ENCODE results near the gene STARD8.
A peak's percentile ranks its signal among the peaks of the same experiment; 100 is the strongest.

STARD8 gene

DNA sequence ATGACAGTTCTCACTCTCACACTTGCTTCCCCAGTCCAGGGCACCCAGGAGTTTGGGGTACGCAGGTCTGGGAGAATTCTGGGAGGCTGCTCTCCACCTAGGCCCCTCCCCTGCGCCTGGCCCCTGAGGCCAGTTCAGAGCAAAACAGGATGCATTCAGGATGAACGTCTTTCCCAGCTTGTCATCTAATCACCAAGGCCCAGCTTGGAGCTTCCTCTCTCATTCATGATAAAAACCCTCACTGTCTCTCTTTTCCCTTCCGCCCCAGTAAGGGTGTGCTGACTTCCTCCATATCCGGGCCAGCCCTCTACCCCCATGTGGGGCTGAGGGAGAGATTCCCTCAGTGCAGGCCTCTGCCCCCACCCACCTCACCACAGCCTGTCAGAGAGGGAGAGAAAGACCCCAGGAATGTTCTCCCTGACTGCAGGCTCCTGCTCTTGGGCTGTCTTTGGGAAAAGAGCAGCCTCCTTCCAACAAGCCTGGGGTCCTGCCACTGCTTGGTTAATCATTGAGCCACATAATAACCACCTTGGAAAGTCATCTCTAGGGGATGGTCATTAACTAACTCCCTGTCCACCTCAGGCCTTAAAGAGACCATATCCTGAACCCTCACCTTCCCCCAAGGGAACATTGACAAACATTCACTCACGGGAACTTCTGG is 50.1 kb downstream of the STARD8 start:
- TF ChIP-seq, protein P1, sequence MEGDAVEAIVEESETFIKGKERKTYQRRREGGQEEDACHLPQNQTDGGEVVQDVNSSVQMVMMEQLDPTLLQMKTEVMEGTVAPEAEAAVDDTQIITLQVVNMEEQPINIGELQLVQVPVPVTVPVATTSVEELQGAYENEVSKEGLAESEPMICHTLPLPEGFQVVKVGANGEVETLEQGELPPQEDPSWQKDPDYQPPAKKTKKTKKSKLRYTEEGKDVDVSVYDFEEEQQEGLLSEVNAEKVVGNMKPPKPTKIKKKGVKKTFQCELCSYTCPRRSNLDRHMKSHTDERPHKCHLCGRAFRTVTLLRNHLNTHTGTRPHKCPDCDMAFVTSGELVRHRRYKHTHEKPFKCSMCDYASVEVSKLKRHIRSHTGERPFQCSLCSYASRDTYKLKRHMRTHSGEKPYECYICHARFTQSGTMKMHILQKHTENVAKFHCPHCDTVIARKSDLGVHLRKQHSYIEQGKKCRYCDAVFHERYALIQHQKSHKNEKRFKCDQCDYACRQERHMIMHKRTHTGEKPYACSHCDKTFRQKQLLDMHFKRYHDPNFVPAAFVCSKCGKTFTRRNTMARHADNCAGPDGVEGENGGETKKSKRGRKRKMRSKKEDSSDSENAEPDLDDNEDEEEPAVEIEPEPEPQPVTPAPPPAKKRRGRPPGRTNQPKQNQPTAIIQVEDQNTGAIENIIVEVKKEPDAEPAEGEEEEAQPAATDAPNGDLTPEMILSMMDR (IDR thresholded peaks at IDR 0.05) = no peak
- peak overlapping the region in 1 of 2 donors; percentile 41 for H3K27ac ChIP-seq

DNA sequence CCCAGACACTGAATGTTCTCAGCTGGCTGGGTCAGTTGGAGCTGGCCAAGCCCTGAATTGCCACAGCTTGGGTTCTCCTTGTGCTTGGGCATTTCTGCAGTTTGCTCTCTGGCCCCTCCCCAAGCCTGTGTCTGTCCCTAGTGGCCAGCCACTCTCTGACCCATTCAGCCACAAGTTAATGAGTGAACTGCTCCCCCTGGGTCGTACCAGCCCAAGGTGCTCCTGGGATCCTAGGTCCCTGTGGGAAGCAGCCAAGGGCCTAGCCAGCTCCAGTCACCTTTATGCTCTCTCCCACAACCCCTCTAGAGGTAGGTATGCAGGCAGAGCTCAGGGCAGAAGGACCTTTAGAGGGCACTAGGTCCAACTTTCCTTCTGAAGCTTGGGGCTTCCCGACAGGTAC is 51.5 kb downstream of the STARD8 start:
- DNase-seq (ENCODE audit: low spot score) = no peak
- peak overlapping the region in 1 of 2 donors; percentile 22 for H3K27ac ChIP-seq

More for the DNA sequence above, 50.1 kb downstream of the STARD8 start:
- H3K4me3 ChIP-seq = no peak overlapping the region
- no peak for DNase-seq (ENCODE audit: low spot score)

DNA sequence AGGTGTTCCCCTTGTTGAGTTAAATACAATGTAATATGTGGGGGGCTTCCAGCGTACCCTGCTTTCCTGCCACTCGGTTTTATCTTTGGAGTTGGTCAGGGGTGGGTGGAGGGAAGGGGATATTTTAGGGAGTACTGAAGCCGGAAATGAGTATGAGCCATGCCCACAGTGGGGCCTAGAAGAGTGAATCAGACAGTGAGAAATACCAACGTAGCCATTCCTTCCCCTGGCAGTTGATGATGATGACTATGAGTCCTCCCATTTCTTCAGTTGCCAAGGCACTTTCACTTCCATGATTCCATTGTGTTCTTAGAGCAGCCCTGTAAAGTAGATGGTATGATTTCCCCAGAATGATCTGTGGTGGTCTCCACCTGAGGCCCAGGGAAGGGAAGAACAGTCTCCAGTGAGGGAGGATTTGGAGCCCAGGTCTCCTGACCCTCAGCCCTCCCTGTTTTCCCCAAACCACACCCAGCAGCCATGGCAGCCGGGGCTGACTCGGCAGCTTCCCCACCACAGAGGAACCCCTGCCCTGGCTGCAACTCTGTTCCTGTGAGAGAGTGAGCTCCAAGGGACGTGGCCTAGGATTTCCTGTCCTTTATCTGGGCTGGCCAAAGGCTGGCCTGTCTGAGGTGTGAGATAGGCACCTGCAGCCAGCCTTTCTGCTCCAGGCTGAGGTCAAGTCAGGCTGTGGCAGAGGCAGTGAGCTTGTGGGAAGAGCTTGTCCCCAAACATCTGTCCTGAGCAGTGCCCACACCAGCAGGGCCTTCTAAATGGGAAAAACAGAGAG is 52.7 kb downstream of the STARD8 start:
- TF ChIP-seq, protein P1 (IDR thresholded peaks at IDR 0.05) = no peak
- peak overlapping the region in 1 of 2 donors; percentile 70 for H3K27ac ChIP-seq

More for the DNA sequence above, 51.5 kb downstream of the STARD8 start:
- H3K4me3 ChIP-seq = no peak overlapping the region
- TF ChIP-seq, protein P1 (IDR thresholded peaks at IDR 0.05) = no peak

DNA sequence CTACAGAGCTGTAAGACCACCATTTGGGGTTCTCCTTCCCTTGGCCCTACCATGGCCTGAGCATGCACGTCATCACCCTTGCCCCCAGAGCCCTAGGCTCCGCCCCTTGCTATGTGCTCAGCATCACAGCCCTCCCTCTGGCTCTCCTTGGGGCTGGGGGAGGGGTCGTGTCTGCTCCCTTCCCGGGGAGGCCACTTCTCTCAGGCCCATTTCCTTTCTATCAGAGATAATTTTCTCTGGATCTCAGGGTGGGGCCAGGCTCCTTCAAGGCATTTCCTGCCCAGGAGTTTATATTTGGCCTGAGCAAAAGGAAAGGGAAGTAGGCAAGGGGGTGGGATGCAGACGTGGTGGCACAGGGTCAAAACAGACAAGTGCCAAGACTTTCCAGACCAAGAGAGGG is 55.9 kb downstream of the STARD8 start:
- Histone ChIP-seq H3K4me3 (no peak overlapping the region), H3K27ac (peak overlapping the region in 1 of 2 donors; percentile 28)
- TF ChIP-seq, protein P1 (IDR thresholded peaks at IDR 0.05) = no peak
- no peak for DNase-seq (ENCODE audit: low spot score)

More for the DNA sequence above, 52.7 kb downstream of the STARD8 start:
- no peak for DNase-seq (ENCODE audit: low spot score)
- H3K4me3 ChIP-seq = no peak overlapping the region

DNA sequence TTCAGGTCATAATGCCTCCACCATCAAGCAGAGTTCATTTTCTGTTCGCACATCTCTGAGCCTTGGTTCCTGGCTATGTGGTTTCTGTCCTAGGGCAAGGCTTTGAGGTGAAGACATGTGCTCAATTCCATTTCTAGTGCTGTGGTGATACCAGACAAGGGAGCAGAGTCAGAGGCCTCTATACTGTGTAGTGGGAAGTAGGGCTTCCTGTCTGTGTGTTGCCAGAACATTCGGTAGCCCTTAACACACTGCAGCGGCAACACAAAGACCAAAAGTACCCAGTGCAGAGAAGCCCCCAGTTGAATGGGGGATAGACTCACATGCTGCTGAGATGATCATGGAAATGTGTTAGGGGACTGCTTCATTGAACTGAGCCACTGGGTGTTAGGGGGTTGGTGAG is 56.4 kb downstream of the STARD8 start:
- TF ChIP-seq, protein P1 (IDR thresholded peaks at IDR 0.05) = no peak
- Histone ChIP-seq H3K27ac (peak overlapping the region in 1 of 2 donors; percentile 28), H3K4me3 (no peak overlapping the region)
- DNase-seq (ENCODE audit: low spot score) = no peak

DNA sequence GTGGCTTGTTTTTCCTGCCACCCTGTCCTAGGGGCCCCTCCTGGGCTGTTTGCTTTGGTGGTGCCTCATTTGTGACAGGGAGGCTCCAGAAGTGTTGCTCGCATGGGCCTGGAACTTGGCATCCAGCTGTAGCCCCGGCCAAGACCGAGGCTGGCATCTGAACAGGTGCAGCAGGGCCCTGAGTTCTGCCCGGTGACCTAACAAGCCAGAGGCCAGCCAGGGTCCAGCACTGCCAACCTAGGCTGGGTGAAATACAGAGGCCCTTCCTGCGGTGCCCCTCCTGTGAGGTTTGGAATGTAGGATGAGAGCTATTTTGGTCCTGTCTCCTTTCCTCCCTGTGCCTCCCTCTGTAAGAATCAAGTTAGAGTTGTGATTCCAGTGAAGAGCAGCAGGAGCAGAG is 58.5 kb downstream of the STARD8 start:
- no peak overlapping the region for H3K4me3 ChIP-seq
- no peak overlapping the region for H3K27ac ChIP-seq
- TF ChIP-seq, protein P1 (IDR thresholded peaks at IDR 0.05) = no peak
- DNase-seq (ENCODE audit: low spot score) = no peak

All from coronary artery (tissue), 2 donors.